A673 (cell line): Measurements from ENCODE around the gene DYNC1LI1. TPM values are rescaled to one million over a fixed set of nuclear protein-coding genes. Genes with fewer than 3 reads are reported as not detected.

Experiments used
- BruUV-seq: library from RNA; stranded (reverse); fragments of 400-500 nt; replicated peaks from 2 replicates; lab custom pipeline; 2021; lab: Mats Ljungman, UMichigan
- CTCF ChIA-PET: fragments of 300-600 bp; sonication (Branson Sonifier 250); formaldehyde crosslinking; loops from one replicate; lab custom pipeline; 2022; ENCODE audit warnings: antibody characterized with exemption; lab: Charles Lee
- POLR2A ChIA-PET: fragments of 300-600 bp; sonication (Branson Sonifier 250); formaldehyde crosslinking; loops from one replicate; lab custom pipeline; 2022; ENCODE audit warnings: antibody characterized with exemption; ENCODE audit not compliant: low non-redundant PET; lab: Charles Lee
- DNase-seq: peaks from one replicate; pipeline ENCODE4 v3.0.0-alpha.2; 2015; ENCODE audit warnings: low spot score
- H3K27ac ChIP-seq: fragments of 200-600 bp; sonication (generic); 2 replicates; pipeline ENCODE4 v1.5.1; 2016; ENCODE audit warnings: mixed run types, low read depth, mild to moderate bottlenecking, mixed read lengths, antibody characterized with exemption, low read length; ENCODE audit not compliant: poor library complexity, severe bottlenecking
- H3K27me3 ChIP-seq: fragments of 200-600 bp; sonication (generic); replicated peaks from 2 replicates; pipeline ENCODE4 v1.6.1; 2017; ENCODE audit warnings: mixed run types, low read depth, mild to moderate bottlenecking, mixed read lengths, antibody characterized with exemption, low read length; ENCODE audit not compliant: insufficient read depth, poor library complexity
- H3K36me3 ChIP-seq: fragments of 200-600 bp; sonication (generic); 2 replicates; pipeline ENCODE4 v1.6.1; 2016; ENCODE audit warnings: mixed run types, mild to moderate bottlenecking, mixed read lengths, antibody characterized with exemption, low read length; ENCODE audit not compliant: insufficient read depth, poor library complexity, severe bottlenecking
- H3K4me1 ChIP-seq: fragments of 200-600 bp; sonication (generic); 2 replicates; pipeline ENCODE4 v1.6.1; 2017; ENCODE audit warnings: mixed run types, mild to moderate bottlenecking, mixed read lengths, antibody characterized with exemption, low read length; ENCODE audit not compliant: insufficient read depth, poor library complexity, severe bottlenecking
- H3K4me3 ChIP-seq: fragments of 200-600 bp; sonication (generic); 2 replicates; pipeline ENCODE4 v1.5.1; 2016; ENCODE audit warnings: low read depth, mixed run types, mild to moderate bottlenecking, mixed read lengths, low read length; ENCODE audit not compliant: poor library complexity, severe bottlenecking
- H3K9me3 ChIP-seq: fragments of 200-600 bp; sonication (generic); 2 replicates; pipeline ENCODE4 v1.6.1; 2016; ENCODE audit warnings: mixed run types, low read depth, mild to moderate bottlenecking, mixed read lengths, antibody characterized with exemption, low read length; ENCODE audit not compliant: poor library complexity, severe bottlenecking
- CTCF ChIP-seq: fragments of 300-800, 200-600 bp; sonication (generic); conservative IDR thresholded peaks from 2 replicates; pipeline ENCODE4 v1.5.1; 2017; ENCODE audit warnings: low read depth, mild to moderate bottlenecking, antibody characterized with exemption, low read length, moderate library complexity, mixed read lengths
- EZH2 ChIP-seq: fragments of 200-600 bp; sonication (generic); IDR thresholded peaks from 2 replicates; pipeline ENCODE4 v1.6.1; 2017; ENCODE audit warnings: borderline replicate concordance, low read depth, mild to moderate bottlenecking, mixed read lengths, antibody characterized with exemption, low read length; ENCODE audit not compliant: poor library complexity, severe bottlenecking
- intact Hi-C: fragments of 100-400 bp; cut with micrococcal nuclease; formaldehyde crosslinking; loops from one replicate; pipeline ENCODE4 v1.10.0; 2022; ENCODE audit not compliant: unreplicated experiment
- total RNA-seq: library from RNA; stranded (reverse); gene quantifications from 2 replicates; pipeline ENCODE4 v1.2.3, GENCODE V29; 2021

Gene DYNC1LI1
- total RNA-seq, 1 experiment from 2014 or later = 73.1 TPM

GRCh38 chr3:32532434-32532833 is 38.2 kb downstream of the DYNC1LI1 start:
- ChIA-PET POLR2A (no interaction called here), CTCF (no interaction called here)
- peaks cover 21% of the 10 kb centered on the region for H3K36me3 ChIP-seq
- no peak overlapping the region for H3K27ac ChIP-seq
- intact Hi-C loops = no loop called here
- TF ChIP-seq CTCF (no peak), EZH2 (no peak)
- DNase-seq = no peak
- BruUV-seq = no TSS peak
- H3K9me3 ChIP-seq = no peaks in the 10 kb centered on the region
- no peaks in the 10 kb centered on the region for H3K4me1 ChIP-seq
- no peak overlapping the region for H3K4me3 ChIP-seq
- no peaks in the 10 kb centered on the region for H3K27me3 ChIP-seq

GRCh38 chr3:32531010-32531647 is 39.5 kb downstream of the DYNC1LI1 start:
- no TSS peak for BruUV-seq
- POLR2A ChIA-PET = no interaction called here

GRCh38 chr3:32525720-32526119 is 44.9 kb downstream of the DYNC1LI1 start:
- intact Hi-C loops = no loop called here
- Histone ChIP-seq H3K36me3 (peaks cover 52% of the 10 kb centered on the region), H3K9me3 (no peaks in the 10 kb centered on the region), H3K4me1 (no peaks in the 10 kb centered on the region), H3K27ac (no peak overlapping the region), H3K27me3 (no peaks in the 10 kb centered on the region), H3K4me3 (no peak overlapping the region)
- TF ChIP-seq CTCF = no peak
- no peak for TF ChIP-seq EZH2
- ChIA-PET CTCF (no interaction called here), POLR2A (no interaction called here)
- no TSS peak for BruUV-seq
- no peak for DNase-seq

More at GRCh38 chr3:32531010-32531647, 39.5 kb downstream of the DYNC1LI1 start:
- no peaks in the 10 kb centered on the region for H3K4me1 ChIP-seq
- CTCF ChIA-PET = no interaction called here
- no peaks in the 10 kb centered on the region for H3K9me3 ChIP-seq
- intact Hi-C loops = no loop called here
- no peak overlapping the region for H3K4me3 ChIP-seq
- no peak for DNase-seq
- H3K27ac ChIP-seq = no peak overlapping the region
- H3K36me3 ChIP-seq = peaks cover 34% of the 10 kb centered on the region
- no peaks in the 10 kb centered on the region for H3K27me3 ChIP-seq
- no peak for TF ChIP-seq CTCF
- TF ChIP-seq EZH2 = no peak
